MCF 10A (cell line): ENCODE measurements around the gene PTER. TPM values are rescaled to one million over a fixed set of nuclear protein-coding genes. Genes with fewer than 3 reads are reported as not detected.

Experiments used
- BruUV-seq: library from RNA; stranded (reverse); fragments of 400-500 nt; replicated peaks from 2 replicates; lab custom pipeline; 2021; lab: Mats Ljungman, UMichigan
- CTCF ChIA-PET: fragments of 300-600 bp; sonication (Branson Sonifier 250); formaldehyde crosslinking; extraction: SDS; loops from one replicate; lab custom pipeline; 2021; ENCODE audit warnings: antibody characterized with exemption, inconsistent platforms; lab: Yijun Ruan, JAX
- POLR2A ChIA-PET: fragments of 300-600, 350-650 bp; sonication (Branson Sonifier 250); formaldehyde crosslinking; extraction: SDS; loops from one replicate; lab custom pipeline; 2020; ENCODE audit warnings: antibody characterized with exemption, inconsistent platforms; lab: Yijun Ruan, JAX
- DNase-seq: peaks from one replicate; pipeline ENCODE4 v3.0.0-alpha.2; 2018; ENCODE audit not compliant: unreplicated experiment
- H3K27ac Mint-ChIP-seq: one replicate; pipeline ENCODE4 v1.8.0; 2022; ENCODE audit warnings: mild to moderate bottlenecking, low read depth, mixed read lengths; ENCODE audit not compliant: unreplicated experiment
- H3K27me3 Mint-ChIP-seq: one replicate; pipeline ENCODE4 v1.8.0; 2022; ENCODE audit warnings: mixed read lengths; ENCODE audit not compliant: insufficient read depth, unreplicated experiment
- H3K36me3 Mint-ChIP-seq: one replicate; pipeline ENCODE4 v1.8.0; 2022; ENCODE audit warnings: mild to moderate bottlenecking, moderate library complexity, mixed read lengths; ENCODE audit not compliant: insufficient read depth, unreplicated experiment
- H3K4me1 Mint-ChIP-seq: one replicate; pipeline ENCODE4 v1.8.0; 2022; ENCODE audit warnings: mixed read lengths; ENCODE audit not compliant: insufficient read depth, unreplicated experiment
- H3K4me3 Mint-ChIP-seq: one replicate; pipeline ENCODE4 v1.8.0; 2022; ENCODE audit warnings: mild to moderate bottlenecking, moderate library complexity, mixed read lengths; ENCODE audit not compliant: unreplicated experiment
- H3K9me3 Mint-ChIP-seq: one replicate; pipeline ENCODE4 v1.8.0; 2022; ENCODE audit warnings: mixed read lengths; ENCODE audit not compliant: unreplicated experiment
- intact Hi-C: fragments of 100-400 bp; cut with micrococcal nuclease; formaldehyde crosslinking; loops from 2 replicates; pipeline ENCODE4 v1.14.1; 2022
- total RNA-seq: library from RNA; stranded (reverse); gene quantifications from 2 replicates; pipeline ENCODE4 v1.2.3, GENCODE V29; 2022
- TF ChIP-seq, protein P1 (sequence below): fragments of 200-600 bp; IDR thresholded peaks from one replicate; pipeline ENCODE4 v1.8.0; 2022; ENCODE audit warnings: antibody characterized with exemption, mild to moderate bottlenecking; ENCODE audit not compliant: unreplicated experiment

The PTER gene
- total RNA-seq, 1 experiment from 2014 or later, result 50.8 TPM

DNA sequence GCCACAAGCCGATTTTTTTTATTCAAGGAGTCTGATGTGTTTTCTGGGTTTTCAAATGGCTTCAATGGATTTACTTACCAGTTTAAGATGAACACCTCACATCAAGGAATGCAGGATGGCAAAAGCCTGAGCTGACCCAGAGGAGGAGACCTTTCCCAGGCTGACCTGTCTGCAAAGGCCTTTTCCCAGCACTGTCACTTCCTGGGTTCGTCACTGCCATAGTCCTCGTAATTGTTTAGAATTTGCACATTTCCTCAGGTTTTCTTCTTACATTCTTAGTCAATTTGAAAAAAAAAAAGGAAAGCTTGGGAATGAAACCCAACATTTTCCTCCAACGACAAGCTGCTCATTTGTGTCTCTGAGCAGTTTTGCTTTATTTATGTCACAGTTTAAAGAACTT, 42.0 kb downstream of the PTER start:
- ChIA-PET CTCF (interaction anchor here (0.6 kb wide), 2 partner anchors 339 to 530 kb away, joined by 3 to 5 read pairs; no protein-coding TSS in a partner anchor), POLR2A (no interaction called here)
- no peak for DNase-seq
- Mint-ChIP-seq H3K27me3 (no peaks in the 10 kb centered on the region), H3K9me3 (no peaks in the 10 kb centered on the region), H3K36me3 (peaks cover 12% of the 10 kb centered on the region), H3K27ac (no peak overlapping the region), H3K4me3 (no peak overlapping the region), H3K4me1 (no peaks in the 10 kb centered on the region)
- intact Hi-C loops, result no loop called here
- BruUV-seq, result no TSS peak
- TF ChIP-seq, protein P1, sequence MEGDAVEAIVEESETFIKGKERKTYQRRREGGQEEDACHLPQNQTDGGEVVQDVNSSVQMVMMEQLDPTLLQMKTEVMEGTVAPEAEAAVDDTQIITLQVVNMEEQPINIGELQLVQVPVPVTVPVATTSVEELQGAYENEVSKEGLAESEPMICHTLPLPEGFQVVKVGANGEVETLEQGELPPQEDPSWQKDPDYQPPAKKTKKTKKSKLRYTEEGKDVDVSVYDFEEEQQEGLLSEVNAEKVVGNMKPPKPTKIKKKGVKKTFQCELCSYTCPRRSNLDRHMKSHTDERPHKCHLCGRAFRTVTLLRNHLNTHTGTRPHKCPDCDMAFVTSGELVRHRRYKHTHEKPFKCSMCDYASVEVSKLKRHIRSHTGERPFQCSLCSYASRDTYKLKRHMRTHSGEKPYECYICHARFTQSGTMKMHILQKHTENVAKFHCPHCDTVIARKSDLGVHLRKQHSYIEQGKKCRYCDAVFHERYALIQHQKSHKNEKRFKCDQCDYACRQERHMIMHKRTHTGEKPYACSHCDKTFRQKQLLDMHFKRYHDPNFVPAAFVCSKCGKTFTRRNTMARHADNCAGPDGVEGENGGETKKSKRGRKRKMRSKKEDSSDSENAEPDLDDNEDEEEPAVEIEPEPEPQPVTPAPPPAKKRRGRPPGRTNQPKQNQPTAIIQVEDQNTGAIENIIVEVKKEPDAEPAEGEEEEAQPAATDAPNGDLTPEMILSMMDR, result no peak

DNA sequence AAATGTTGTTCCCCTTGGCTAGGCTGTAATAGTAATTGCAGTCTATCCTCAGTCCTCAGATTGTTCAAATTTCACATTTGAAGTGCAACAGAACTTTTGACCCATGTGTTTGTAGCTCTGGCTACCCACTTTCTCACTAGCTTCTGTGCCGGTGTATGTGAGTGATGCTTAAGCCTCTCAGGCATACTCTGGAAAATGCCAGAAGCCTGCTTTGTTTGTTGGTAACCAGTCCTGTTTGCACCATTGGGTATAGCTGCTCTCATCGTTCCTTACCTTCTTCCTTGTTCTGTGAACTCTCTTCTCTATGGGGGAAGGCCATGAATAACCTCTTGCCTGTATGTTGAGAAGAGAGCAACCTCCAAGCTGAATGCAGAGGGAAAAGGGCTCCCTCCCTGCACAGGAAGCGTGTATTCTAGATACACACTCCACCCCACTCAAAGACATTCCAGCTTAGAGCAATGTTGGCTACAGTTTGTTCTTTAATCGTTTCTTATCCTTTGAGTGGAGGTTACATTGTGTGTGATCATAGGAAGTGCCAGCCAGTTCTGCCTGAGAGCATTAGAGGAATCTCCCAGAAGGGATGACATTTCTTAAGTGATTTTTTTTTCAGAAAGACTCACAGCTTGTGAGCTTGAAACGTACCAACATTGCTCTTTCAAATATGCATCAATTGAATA, 44.4 kb downstream of the PTER start:
- Mint-ChIP-seq H3K36me3 (peaks cover 14% of the 10 kb centered on the region), H3K4me1 (no peaks in the 10 kb centered on the region), H3K9me3 (no peaks in the 10 kb centered on the region), H3K4me3 (no peak overlapping the region), H3K27me3 (no peaks in the 10 kb centered on the region), H3K27ac (no peak overlapping the region)
- no TSS peak for BruUV-seq
- POLR2A ChIA-PET, result interaction anchor here (0.6 kb wide), 1 partner anchor 13 kb away, joined by 3 read pairs; no protein-coding TSS in a partner anchor
- intact Hi-C loops, result no loop called here
- TF ChIP-seq, protein P1, result no peak
- CTCF ChIA-PET, result interaction anchor here (0.5 kb wide), 1 partner anchor 1364 kb away, joined by 3 read pairs; no protein-coding TSS in a partner anchor
- DNase-seq, result no peak

DNA sequence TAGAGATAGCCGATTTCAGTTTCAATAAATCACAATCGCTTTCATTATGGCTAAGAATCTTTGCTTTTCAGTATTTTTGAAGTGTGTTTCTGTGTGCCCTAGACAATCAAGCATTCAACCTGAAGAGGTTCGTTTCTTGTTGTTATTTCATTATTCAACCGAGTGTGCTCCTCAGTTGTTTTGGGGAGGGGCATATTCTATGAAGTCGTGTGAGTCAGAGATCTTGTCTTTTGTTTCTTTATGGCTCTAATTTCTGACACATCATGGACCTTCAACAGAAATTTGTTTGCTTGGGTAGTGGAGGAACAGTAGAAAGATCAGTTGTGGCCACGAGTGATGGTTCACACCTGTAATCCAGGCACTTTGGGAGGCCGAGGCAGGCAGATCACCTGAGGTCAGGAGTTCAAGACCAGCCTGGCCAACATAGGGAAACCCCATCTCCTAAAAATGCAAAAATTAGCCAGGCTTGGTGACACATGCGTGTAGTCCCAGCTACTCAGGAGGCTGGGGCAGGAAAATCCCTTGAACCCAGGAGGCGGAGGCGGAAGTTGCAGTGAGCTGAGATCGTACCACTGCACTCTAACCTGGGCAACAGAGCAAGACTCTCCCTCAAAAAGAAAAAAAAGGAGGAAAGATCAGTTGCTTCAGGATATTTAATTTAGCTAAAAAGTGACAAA, 46.6 kb downstream of the PTER start:
- BruUV-seq, result no TSS peak
- no peak overlapping the region for H3K4me3 Mint-ChIP-seq
- TF ChIP-seq, protein P1, result no peak
- no peaks in the 10 kb centered on the region for H3K27me3 Mint-ChIP-seq
- peaks cover 26% of the 10 kb centered on the region for H3K36me3 Mint-ChIP-seq
- DNase-seq, result no peak
- intact Hi-C loops, result no loop called here
- no peaks in the 10 kb centered on the region for H3K4me1 Mint-ChIP-seq
- ChIA-PET POLR2A (no interaction called here), CTCF (no interaction called here)
- no peak overlapping the region for H3K27ac Mint-ChIP-seq
- no peaks in the 10 kb centered on the region for H3K9me3 Mint-ChIP-seq

DNA sequence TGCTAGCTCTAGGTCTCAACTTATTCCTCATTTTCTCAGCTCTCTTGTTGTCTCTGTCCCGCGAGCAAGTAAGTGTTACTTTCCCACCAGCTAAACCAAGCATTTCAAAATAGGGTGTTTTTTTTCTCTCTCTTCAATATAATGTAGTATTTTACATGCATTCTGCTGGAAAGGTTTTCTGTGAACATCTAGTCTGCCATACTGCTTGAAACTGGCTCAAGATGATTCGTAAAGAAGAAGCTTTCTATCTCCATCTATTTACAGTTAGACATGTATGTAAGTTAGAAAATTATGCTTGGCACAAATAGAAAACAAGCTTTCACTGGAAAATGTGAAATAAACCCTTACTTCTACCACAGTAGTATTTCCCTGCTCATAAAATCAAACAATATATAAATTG, 53.7 kb downstream of the PTER start:
- H3K4me3 Mint-ChIP-seq, result no peak overlapping the region
- BruUV-seq, result no TSS peak
- H3K36me3 Mint-ChIP-seq, result peaks cover 24% of the 10 kb centered on the region
- H3K27me3 Mint-ChIP-seq, result no peaks in the 10 kb centered on the region
- H3K9me3 Mint-ChIP-seq, result no peaks in the 10 kb centered on the region
- no peaks in the 10 kb centered on the region for H3K4me1 Mint-ChIP-seq
- no peak for DNase-seq
- POLR2A ChIA-PET, result no interaction called here
- TF ChIP-seq, protein P1, result no peak
- intact Hi-C loops, result no loop called here
- CTCF ChIA-PET, result interaction anchor here (1.1 kb wide), 1 partner anchor 13 kb away, joined by 4 read pairs; no protein-coding TSS in a partner anchor
- H3K27ac Mint-ChIP-seq, result no peak overlapping the region
